Measurements from ENCODE around the gene GCNT4.

The GCNT4 gene

DNA sequence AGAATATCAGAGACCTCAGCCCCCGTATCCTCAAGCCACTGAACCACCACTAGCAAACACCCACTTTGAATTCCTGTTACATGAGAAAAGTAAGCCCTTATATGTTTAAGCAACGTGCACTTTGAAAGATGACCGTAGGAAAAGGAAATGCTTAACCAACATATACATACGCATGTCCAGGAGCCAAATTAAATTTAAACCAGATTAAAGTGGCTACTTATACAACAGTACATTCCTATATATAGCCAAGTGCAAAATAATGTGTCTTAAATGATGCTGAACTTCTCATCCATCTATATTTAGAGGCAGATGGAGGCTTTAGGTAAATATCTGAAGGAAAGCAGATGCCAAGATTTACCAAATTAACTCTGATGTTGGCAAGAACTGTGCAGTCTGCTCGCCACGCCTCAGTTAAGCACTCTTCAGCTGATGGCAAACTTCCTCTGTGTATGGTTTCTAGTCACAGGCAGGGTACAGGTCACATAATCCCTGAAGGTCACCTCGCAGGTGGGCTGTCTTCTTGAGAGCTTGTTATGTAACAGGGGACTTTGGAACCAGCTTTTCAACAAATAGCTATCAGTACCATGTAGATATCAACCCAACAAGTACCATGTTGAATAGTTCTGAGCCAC, 8.6 kb downstream of the GCNT4 start:
- no peak overlapping the region for H3K4me3 ChIP-seq (ENCODE audit: low read depth, low read length)
- TF ChIP-seq, protein P1, sequence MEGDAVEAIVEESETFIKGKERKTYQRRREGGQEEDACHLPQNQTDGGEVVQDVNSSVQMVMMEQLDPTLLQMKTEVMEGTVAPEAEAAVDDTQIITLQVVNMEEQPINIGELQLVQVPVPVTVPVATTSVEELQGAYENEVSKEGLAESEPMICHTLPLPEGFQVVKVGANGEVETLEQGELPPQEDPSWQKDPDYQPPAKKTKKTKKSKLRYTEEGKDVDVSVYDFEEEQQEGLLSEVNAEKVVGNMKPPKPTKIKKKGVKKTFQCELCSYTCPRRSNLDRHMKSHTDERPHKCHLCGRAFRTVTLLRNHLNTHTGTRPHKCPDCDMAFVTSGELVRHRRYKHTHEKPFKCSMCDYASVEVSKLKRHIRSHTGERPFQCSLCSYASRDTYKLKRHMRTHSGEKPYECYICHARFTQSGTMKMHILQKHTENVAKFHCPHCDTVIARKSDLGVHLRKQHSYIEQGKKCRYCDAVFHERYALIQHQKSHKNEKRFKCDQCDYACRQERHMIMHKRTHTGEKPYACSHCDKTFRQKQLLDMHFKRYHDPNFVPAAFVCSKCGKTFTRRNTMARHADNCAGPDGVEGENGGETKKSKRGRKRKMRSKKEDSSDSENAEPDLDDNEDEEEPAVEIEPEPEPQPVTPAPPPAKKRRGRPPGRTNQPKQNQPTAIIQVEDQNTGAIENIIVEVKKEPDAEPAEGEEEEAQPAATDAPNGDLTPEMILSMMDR (IDR thresholded peaks at IDR 0.05; ENCODE audit: low read depth, low read length), result no peak

- TF ChIP-seq, protein P1 (IDR thresholded peaks at IDR 0.05; ENCODE audit: low read depth, low read length), result no peak
- no peak overlapping the region for H3K4me3 ChIP-seq (ENCODE audit: low read depth, low read length)
Observed at GRCh38 chr5:75042522-75042921, 9.8 kb downstream of the GCNT4 start.

- TF ChIP-seq, protein P1 (IDR thresholded peaks at IDR 0.05; ENCODE audit: low read depth, low read length), result no peak
- no peak overlapping the region for H3K4me3 ChIP-seq (ENCODE audit: low read depth, low read length)
Observed at GRCh38 chr5:75040973-75041372, 11.4 kb downstream of the GCNT4 start.

DNA sequence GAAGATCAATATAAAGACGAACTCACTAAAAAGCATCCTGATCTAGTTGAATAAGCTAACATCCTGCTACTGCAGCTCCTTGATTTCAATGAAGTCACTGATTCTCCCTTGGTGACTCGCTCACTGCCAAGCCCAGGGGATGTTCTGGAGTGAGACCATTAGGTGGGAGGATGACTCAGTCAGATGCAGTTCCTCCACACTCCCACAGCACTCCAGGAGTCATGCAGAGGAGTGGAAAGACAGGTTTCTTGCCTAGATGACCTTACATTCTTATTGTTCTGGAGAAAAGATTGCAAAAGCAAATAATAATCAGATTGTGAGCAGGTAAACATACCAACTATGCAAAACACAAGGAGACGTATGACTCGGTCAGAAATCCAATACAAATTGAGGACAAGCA, 15.3 kb downstream of the GCNT4 start:
- TF ChIP-seq, protein P1 (IDR thresholded peaks at IDR 0.05; ENCODE audit: low read depth, low read length), result no peak
- no peak overlapping the region for H3K4me3 ChIP-seq (ENCODE audit: low read depth, low read length)

DNA sequence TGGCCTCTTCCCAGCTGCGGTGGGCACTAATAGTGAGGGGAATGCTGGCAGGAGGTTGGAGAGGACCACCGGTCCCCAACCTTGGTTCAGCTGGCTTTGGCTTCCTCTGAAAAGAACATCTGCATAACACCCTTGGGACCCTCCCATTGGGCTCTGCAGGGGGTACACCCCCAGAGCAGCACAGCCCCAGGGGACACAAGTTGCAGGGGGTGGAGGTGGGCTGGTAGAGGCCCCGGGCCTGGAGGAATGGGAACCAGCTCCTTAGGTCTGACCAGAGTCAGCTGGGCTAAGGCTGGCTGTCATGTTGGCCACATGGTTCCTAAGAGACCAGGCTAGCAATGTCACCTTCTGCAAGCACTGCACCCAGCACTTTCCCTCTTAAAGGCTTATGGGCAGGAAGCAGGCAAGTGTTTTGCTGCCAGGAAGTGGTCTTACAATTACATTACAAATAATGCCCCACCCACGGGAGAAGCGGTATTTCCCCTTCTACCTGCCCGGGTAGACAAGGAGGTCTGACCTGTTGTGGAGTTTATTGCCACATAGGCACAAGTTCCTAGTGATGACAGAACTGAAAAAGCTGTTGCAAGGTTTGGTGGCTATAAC, 18.1 kb downstream of the GCNT4 start:
- TF ChIP-seq, protein P1 (IDR thresholded peaks at IDR 0.05; ENCODE audit: low read depth, low read length), result no peak
- H3K4me3 ChIP-seq (ENCODE audit: low read depth, low read length), result no peak overlapping the region

GRCh38 chr5:75031366-75031765, 21.0 kb downstream of the GCNT4 start:
- no peak overlapping the region for H3K4me3 ChIP-seq (ENCODE audit: low read depth, low read length)
- TF ChIP-seq, protein P1 (IDR thresholded peaks at IDR 0.05; ENCODE audit: low read depth, low read length), result no peak

- no peak overlapping the region for H3K4me3 ChIP-seq (ENCODE audit: low read depth, low read length)
- TF ChIP-seq, protein P1 (IDR thresholded peaks at IDR 0.05; ENCODE audit: low read depth, low read length), result no peak
Observed at GRCh38 chr5:75028090-75028489, 24.3 kb downstream of the GCNT4 start.

All from WI38 (cell line).